Fibroblast of mammary gland (primary cell): ENCODE measurements around the gene EFS.

ENCODE experiments used
- DNase-seq: peaks from one replicate; pipeline ENCODE4 v3.0.0-alpha.2; 2010; ENCODE audit warnings: low read depth
- H3K4me3 ChIP-seq: 2 replicates; pipeline ENCODE4 v1.5.1; 2011; ENCODE audit warnings: low read depth, mild to moderate bottlenecking, low read length, moderate library complexity; ENCODE audit not compliant: control insufficient read depth
- CTCF ChIP-seq: conservative IDR thresholded peaks from 2 replicates; pipeline ENCODE4 v1.5.1; 2011; ENCODE audit warnings: low read depth, low read length, inconsistent platforms; ENCODE audit not compliant: control insufficient read depth, insufficient read depth

The EFS gene

GRCh38 chr14:23375527-23376251 lies 10.7 kb upstream of the EFS start:
- no peak for TF ChIP-seq CTCF
- no peak overlapping the region for H3K4me3 ChIP-seq
- no peak for DNase-seq

DNA sequence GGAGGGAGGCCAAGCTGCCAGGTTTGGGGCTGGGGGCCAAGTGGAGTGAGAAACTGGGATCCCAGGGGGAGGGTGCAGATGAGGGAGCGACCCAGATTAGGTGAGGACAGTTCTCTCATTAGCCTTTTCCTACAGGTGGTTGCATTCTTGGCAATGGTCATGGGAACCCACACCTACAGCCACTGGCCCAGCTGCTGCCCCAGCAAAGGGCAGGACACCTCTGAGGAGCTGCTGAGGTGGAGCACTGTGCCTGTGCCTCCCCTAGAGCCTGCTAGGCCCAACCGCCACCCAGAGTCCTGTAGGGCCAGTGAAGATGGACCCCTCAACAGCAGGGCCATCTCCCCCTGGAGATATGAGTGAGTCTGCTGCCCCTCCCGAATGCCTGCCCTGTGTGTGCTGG lies 8.1 kb upstream of the EFS start:
- TF ChIP-seq CTCF = no peak
- no peak for DNase-seq
- H3K4me3 ChIP-seq = no peak overlapping the region

DNA sequence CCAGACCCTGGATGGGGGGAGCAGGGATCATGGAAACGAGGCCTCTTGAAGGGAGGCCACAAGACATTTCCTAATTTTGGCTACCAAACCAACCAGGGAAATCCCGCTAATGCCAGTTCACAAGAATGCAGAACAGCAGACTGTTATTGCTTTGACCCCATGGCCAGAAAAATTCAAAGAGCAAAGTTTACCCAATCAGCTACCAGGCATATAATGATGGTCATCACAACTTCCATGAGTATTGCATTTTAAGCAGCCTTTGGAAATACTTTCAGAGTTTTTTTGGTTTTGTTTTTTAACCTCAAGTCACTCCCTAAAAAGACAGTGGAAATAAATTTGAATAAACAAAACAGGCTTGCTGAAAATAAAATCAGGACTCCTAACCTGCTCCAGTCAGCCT lies 7.5 kb upstream of the EFS start, which contains the start of gene IL25:
IL25 (plus strand) TSS at position 301 of the 400 bp plus-strand sequence.
- no peak for DNase-seq
- no peak within 1 kb of the TSS for H3K4me3 ChIP-seq
- TF ChIP-seq CTCF = no peak

DNA sequence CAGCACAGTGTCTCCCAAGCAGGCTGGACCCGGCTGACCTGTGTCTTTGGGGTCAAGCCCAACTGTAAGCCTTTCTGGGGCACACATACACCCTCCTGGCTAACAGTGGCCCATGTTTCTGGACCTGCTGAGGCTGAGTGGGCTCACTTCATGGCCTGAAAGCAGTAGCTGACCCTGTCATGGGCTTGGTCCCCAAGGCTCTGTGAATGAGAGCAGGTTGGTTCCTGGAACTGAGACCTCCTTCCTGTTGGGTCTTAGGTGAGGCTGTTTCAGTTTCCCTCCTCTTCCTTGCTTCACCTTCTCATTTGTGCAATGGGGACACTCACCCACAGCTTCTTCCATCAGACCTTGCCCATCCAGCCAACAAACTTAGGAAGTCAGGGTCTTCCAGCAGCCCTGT lies 6.9 kb upstream of the EFS start:
- no peak for TF ChIP-seq CTCF
- no peak overlapping the region for H3K4me3 ChIP-seq
- DNase-seq = no peak

GRCh38 chr14:23370221-23370620 lies 5.2 kb upstream of the EFS start:
- no peak for TF ChIP-seq CTCF
- no peak for DNase-seq
- no peak overlapping the region for H3K4me3 ChIP-seq

DNA sequence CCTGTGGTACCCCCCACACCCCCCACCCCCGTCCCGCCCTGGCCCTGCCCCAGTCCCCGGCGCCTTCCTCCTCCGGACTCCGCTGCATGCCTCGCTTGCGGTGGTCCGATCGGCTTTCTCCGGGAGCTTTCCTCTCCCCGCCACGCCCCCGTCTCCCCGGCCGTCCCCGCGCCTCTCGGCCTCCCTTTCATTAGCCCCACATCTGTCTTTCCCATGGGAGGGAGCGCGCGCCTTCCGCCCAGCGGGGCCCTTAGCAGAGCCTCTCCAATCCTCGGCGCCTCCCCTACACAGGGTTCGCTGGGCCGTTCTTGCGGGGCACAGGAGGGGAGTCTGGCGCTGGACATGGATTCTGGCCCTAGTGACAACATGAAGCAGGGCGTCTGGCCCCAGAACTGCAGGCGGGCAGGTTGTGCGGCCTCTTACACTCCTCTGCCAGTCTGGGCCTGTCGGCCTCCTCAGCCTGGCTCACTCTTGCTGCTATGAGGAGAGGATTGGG lies 1.5 kb upstream of the EFS start:
- DNase-seq = no peak
- no peak for TF ChIP-seq CTCF
- no peak overlapping the region for H3K4me3 ChIP-seq
